ENCODE results near the gene SLC5A9. TPM values are rescaled to one million over a fixed set of nuclear protein-coding genes. Genes with fewer than 3 reads are reported as not detected.

SLC5A9 gene
- total RNA-seq, 1 experiment from 2014 or later = not detected

DNA sequence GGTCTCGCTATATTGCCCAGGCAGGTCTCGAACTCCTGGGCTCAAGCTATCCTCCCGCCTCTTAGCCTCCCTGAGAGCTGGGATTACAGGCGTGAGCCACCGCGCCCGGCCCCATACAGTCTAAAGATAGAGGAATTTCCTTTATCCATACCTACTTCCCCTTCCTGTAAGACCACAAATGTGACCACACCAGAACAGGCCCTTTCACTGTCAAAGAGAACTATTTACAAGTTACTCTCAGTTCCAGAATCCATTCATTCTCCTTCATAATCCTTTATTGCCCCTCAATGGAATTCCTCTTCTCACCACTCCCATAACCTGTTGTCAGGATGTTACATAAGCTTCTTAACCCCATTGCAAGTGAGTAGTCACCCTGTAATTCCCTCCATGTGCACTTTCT lies 26.3 kb upstream of the SLC5A9 start:
- H2BK20ac ChIP-seq (ENCODE audit: low read depth, low read length, poor library complexity, severe bottlenecking) = no peak overlapping the region
- H4K5ac ChIP-seq (ENCODE audit: insufficient read length, low read depth, low read length) = no peak overlapping the region
- no peak overlapping the region for H4K91ac ChIP-seq (ENCODE audit: insufficient read length, low read depth, low read length)
- no peaks in the 10 kb centered on the region for H4K20me1 ChIP-seq (ENCODE audit: control insufficient read depth, insufficient read depth, insufficient read length)
- peaks cover 0 to 3% of the 10 kb centered on the region in 2 experiments; a peak in 2 of 4 replicates for H3K4me1 Mint-ChIP-seq
- H3K4me1 ChIP-seq (ENCODE audit: insufficient read depth, low read length) = no peaks in the 10 kb centered on the region
- no peak overlapping the region; a peak in 1 of 5 replicates for H3K4me3 Mint-ChIP-seq
- H3K23me2 ChIP-seq (ENCODE audit: insufficient read length, low read depth, low read length, poor library complexity, severe bottlenecking) = no peaks in the 10 kb centered on the region
- no peak overlapping the region for H3K23ac ChIP-seq (ENCODE audit: insufficient read length, low read depth, low read length)
- TF ChIP-seq, protein P1, sequence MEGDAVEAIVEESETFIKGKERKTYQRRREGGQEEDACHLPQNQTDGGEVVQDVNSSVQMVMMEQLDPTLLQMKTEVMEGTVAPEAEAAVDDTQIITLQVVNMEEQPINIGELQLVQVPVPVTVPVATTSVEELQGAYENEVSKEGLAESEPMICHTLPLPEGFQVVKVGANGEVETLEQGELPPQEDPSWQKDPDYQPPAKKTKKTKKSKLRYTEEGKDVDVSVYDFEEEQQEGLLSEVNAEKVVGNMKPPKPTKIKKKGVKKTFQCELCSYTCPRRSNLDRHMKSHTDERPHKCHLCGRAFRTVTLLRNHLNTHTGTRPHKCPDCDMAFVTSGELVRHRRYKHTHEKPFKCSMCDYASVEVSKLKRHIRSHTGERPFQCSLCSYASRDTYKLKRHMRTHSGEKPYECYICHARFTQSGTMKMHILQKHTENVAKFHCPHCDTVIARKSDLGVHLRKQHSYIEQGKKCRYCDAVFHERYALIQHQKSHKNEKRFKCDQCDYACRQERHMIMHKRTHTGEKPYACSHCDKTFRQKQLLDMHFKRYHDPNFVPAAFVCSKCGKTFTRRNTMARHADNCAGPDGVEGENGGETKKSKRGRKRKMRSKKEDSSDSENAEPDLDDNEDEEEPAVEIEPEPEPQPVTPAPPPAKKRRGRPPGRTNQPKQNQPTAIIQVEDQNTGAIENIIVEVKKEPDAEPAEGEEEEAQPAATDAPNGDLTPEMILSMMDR (conservative IDR thresholded peaks at IDR 0.05) = no peak
- H3K9ac ChIP-seq (ENCODE audit: extremely low read depth, insufficient read length, low read length) = no peak overlapping the region
- no peak overlapping the region for H2BK15ac ChIP-seq (ENCODE audit: low read depth, low read length)
- H3K79me1 ChIP-seq (ENCODE audit: insufficient read depth, low read depth, low read length, poor library complexity, severe bottlenecking) = no peaks in the 10 kb centered on the region
- peaks cover 3% of the 10 kb centered on the region for H3K9me3 ChIP-seq (ENCODE audit: control insufficient read depth, low read depth, low read length)
- H3K9me3 Mint-ChIP-seq = peaks cover 17% of the 10 kb centered on the region in 2 experiments
- H3T11ph ChIP-seq (ENCODE audit: low read length) = no peak overlapping the region
- H3K27me3 ChIP-seq (ENCODE audit: insufficient read depth, low read length) = no peaks in the 10 kb centered on the region
- no peak for DNase-seq
- peaks cover 4% of the 10 kb centered on the region for H3K27me3 Mint-ChIP-seq (ENCODE audit: low read depth)
- no peak overlapping the region for H3K4me2 ChIP-seq (ENCODE audit: insufficient read depth, insufficient read length, low read length)
- no peak overlapping the region for H2BK12ac ChIP-seq (ENCODE audit: insufficient read length, low read depth, low read length)
- H3K14ac ChIP-seq (ENCODE audit: insufficient read depth, low read length) = no peak overlapping the region
- H3K56ac ChIP-seq (ENCODE audit: insufficient read length, low read depth, low read length) = no peak overlapping the region
- no peak overlapping the region for H3K4ac ChIP-seq (ENCODE audit: low read depth, low read length)
- H4K8ac ChIP-seq (replicated peaks; ENCODE audit: insufficient read length, low read depth, low read length) = no peak overlapping the region
- H2BK5ac ChIP-seq (ENCODE audit: insufficient read length, low read length) = no peak overlapping the region
- no peak overlapping the region for H2AK5ac ChIP-seq (ENCODE audit: insufficient read length, low read length)
- H3K79me2 ChIP-seq (ENCODE audit: insufficient read depth, low read length) = no peaks in the 10 kb centered on the region
- H3K36me3 Mint-ChIP-seq (ENCODE audit: insufficient read depth in 1 of 3, low read depth in 3 of 3) = peaks cover 5 to 7% (median 5%) of the 10 kb centered on the region in 3 experiments; a peak in 6 of 7 replicates
- H3K18ac ChIP-seq (ENCODE audit: insufficient read length, low read depth, low read length) = no peak overlapping the region
- no peak overlapping the region for H2AFZ ChIP-seq (ENCODE audit: low read length)
- no peak overlapping the region for H3K27ac ChIP-seq (ENCODE audit: insufficient read length, low read depth, low read length)
- WGBS (ENCODE audit: extremely low coverage, insufficient read length, low lambda C conversion rate) = no CpG with 5 or more reads among the region's 7 CpGs
- H2BK120ac ChIP-seq (ENCODE audit: low read depth, low read length, poor library complexity, severe bottlenecking) = no peak overlapping the region
- no peak overlapping the region for H3K27ac Mint-ChIP-seq

All from H9 (cell line).